PFSK-1 (cell line): Measurements from ENCODE around the gene TMEM229A.

ENCODE experiments used
- POLR2AphosphoS5 ChIP-seq: IDR thresholded peaks from 2 replicates; pipeline ENCODE4 v1.6.1; 2012; ENCODE audit warnings: low read depth, mild to moderate bottlenecking, control low read depth, low read length, moderate library complexity
- TAF1 ChIP-seq: IDR thresholded peaks from 2 replicates; pipeline ENCODE4 v1.6.1; 2012; ENCODE audit warnings: low read length, control low read depth, borderline replicate concordance; ENCODE audit not compliant: insufficient read depth
- TF ChIP-seq, protein P1 (sequence below), 2 experiments: IDR thresholded peaks; 2 replicates each; pipeline versions ENCODE4 v1.6.1 to v1.8.0; 2011 to 2012; ENCODE audit warnings: low read depth in 2 of 2, low read length in 2 of 2, control low read depth in 1 of 2, inconsistent platforms in 1 of 2, mild to moderate bottlenecking in 1 of 2, moderate library complexity in 1 of 2; ENCODE audit not compliant: insufficient read depth in 1 of 2

DNA sequence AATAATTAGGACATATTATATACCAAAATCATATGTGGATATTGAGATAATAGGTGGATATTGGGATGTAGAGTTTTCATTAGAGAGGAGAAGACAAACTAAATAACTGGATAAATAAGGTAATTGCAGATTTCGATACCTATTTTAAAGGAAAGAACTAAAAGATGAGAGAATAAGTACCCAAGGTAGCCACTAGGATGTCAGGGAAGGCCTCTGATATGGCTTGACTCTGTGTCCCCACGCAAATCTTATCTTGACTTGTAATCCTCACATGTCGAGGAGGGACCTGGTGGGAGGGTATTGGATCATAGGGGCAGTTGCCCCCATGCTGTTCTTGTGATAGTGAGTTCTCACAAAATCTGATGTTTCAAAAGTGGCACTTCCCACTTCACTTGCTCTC lies 44.7 kb upstream of the TMEM229A start:
- no peak for TF ChIP-seq POLR2AphosphoS5
- TF ChIP-seq, protein P1, sequence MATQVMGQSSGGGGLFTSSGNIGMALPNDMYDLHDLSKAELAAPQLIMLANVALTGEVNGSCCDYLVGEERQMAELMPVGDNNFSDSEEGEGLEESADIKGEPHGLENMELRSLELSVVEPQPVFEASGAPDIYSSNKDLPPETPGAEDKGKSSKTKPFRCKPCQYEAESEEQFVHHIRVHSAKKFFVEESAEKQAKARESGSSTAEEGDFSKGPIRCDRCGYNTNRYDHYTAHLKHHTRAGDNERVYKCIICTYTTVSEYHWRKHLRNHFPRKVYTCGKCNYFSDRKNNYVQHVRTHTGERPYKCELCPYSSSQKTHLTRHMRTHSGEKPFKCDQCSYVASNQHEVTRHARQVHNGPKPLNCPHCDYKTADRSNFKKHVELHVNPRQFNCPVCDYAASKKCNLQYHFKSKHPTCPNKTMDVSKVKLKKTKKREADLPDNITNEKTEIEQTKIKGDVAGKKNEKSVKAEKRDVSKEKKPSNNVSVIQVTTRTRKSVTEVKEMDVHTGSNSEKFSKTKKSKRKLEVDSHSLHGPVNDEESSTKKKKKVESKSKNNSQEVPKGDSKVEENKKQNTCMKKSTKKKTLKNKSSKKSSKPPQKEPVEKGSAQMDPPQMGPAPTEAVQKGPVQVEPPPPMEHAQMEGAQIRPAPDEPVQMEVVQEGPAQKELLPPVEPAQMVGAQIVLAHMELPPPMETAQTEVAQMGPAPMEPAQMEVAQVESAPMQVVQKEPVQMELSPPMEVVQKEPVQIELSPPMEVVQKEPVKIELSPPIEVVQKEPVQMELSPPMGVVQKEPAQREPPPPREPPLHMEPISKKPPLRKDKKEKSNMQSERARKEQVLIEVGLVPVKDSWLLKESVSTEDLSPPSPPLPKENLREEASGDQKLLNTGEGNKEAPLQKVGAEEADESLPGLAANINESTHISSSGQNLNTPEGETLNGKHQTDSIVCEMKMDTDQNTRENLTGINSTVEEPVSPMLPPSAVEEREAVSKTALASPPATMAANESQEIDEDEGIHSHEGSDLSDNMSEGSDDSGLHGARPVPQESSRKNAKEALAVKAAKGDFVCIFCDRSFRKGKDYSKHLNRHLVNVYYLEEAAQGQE (IDR thresholded peaks at IDR 0.05; ENCODE audit: insufficient read depth in 1 of 2, low read depth in 2 of 2, low read length in 2 of 2) = no peak
- no peak for TF ChIP-seq TAF1
